Stimulated activated CD4-positive, alpha-beta T cell treated with anti-CD3 and anti-CD28 coated beads, Interleukin-12 subunit alpha, Interleukin-12 subunit beta, amount 100 ng/mL, for 24 hours (primary cell): ENCODE results near the gene TES.
A peak's percentile ranks its signal among the peaks of the same experiment; 100 is the strongest.
"Not testable (repeated sequence)": the region's sequence is repeated elsewhere in the genome, so short reads cannot be mapped to it uniquely, and the experiment has no call there.

ENCODE experiments used
- DNase-seq, 2 experiments: peaks; one replicate each; pipeline ENCODE4 v3.0.0-alpha.2; 2020; ENCODE audit warnings: low read depth in 2 of 2

Gene TES

DNA sequence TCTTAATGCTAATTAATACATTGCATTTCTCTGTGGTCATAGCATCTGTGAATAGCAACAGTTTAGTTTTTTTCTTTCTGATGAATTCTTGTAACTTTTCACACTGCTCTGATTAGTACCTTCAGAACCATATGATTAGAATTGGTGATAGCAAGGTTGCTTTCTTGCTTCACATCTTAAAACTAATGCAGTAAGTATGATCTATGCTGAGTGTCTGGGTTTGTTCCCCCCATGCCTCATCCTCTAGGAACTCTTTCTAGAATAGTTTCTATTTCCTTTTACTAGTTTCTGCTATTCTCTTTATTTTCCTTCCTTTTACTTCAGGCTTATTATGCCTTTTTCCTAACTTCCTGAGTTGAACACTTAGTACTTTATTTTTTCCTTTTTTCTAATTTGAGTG is 32.4 kb downstream of the TES start:
- no peak for DNase-seq

DNA sequence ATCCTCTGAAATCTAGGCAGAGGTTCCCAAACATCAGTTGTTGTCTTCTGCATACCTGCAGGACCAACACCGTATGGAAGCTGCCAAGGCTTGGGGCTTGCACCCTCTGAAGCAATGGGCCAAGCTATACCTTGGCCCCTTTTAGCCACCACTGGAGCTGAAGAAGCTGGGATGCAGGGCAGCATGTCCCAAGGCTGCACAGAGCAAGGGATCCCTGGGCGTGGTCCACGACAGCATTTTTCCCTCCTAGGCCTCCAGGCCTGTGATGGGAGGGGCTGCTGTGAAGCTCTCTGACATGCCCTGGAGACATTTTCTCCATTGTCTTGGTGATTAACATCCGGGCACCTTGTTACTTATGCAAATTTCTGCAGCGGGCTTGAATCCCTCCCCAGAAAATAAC is 34.5 kb downstream of the TES start:
- DNase-seq, result not testable (repeated sequence)

DNA sequence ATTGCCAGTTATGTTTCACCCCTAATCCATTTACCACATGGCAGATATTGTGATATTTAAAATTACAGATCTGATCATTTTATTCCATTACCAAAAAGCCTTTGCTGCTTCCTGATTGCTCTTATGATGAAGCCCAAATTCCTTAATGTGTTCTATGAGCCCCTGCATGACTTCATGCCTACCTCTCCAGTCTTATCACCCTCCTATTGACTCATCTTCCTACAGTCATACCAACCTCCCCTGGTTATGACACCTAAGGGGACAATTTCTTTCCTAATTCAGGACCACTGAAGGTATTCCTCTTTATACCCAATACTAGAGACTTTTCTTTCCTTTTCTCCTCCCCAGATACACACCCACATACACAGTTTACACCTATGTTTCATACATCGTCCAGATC is 36.0 kb downstream of the TES start:
- DNase-seq, result no peak

DNA sequence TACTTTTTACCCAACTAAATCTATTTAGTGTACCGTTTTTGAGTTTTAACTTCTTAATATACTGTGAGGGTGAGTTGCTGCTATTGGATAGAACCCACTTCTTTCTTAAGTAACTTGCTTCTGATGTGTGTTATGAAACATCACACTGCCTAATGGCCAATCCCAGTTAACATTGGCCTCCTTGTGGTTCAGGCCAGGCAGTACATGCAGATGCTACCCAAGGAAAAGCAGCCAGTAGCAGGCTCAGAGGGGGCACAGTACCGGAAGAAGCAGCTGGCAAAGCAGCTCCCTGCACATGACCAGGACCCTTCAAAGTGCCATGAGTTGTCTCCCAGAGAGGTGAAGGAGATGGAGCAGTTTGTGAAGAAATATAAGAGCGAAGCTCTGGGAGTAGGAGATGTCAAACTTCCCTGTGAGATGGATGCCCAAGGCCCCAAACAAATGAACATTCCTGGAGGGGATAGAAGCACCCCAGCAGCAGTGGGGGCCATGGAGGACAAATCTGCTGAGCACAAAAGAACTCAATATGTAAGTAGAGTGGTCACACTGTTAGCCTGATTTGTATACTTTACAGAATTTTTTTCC is 39.7 kb downstream of the TES start:
- DNase-seq, result no peak

- DNase-seq, result no peak
Observed at GRCh38 chr7:116251675-116252074, 41.3 kb downstream of the TES start.

GRCh38 chr7:116252249-116252648 is 41.9 kb downstream of the TES start:
- DNase-seq, result no peak

GRCh38 chr7:116257156-116257555 is 46.8 kb downstream of the TES start:
- DNase-seq, result no peak

- peak in 1 of 2 experiments; percentile 7 for DNase-seq
Observed at GRCh38 chr7:116258734-116259133, 48.4 kb downstream of the TES start.

DNA sequence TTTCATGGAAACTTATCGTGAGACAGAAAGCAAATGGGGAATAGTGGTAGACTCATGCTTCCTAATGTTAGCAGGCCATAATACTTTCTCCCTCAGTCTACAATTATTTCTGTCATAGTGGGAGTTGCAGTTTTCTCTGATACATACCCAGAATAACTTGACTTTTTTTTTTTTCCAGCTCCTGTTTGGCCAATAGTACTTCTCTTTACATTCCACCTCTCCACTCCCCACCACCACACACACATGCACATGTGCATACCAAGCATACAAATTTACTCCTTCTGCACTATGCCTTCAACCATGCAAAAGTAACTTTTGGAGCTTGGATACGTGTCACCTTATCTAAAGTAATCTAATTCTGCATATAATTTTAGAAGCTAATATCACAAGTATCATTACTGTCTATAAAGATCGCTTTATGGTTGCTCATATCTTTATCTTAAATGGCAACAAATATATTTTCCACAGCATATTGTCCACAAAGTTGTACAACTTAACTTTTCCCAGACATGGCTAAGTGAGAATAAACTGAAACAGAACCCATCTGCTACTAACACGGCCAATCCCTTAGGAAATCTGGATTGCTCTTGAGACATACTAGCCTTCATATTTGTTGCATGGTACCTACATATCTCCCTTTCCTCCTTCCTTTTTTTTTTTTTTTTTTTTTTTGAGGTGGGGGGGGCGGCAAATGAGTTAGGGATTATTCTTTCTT is 49.0 kb downstream of the TES start:
- no peak for DNase-seq

DNA sequence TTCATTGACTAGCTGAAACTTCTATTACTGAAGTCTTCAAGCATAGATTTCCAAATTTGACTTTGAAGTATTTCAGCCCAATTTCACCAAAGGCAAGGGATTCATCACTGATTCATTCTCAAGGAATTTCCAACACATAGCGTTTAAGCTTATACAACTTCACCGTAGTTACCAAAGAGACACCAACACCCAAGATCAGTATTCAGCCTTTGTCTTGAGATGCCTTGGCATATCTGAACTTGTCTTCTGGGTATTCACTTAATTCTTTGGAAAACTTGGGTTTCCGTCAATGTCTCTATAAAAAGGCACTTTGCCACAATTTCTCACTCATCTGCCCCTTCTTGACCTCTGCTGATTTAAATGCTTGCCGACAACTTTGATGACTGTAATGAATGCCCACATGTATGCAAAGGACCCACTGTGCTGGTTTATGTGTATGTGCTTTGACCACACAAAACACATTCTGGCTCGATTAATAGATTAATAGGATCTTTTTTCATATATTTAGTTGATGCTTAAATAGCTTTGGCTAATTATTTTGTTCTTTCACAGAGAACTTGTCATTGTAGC is 49.6 kb downstream of the TES start:
- DNase-seq, result no peak

GRCh38 chr7:116261904-116262303 is 51.6 kb downstream of the TES start:
- DNase-seq, result no peak

- no peak for DNase-seq
Observed at GRCh38 chr7:116265881-116266280, 55.5 kb downstream of the TES start.

DNA sequence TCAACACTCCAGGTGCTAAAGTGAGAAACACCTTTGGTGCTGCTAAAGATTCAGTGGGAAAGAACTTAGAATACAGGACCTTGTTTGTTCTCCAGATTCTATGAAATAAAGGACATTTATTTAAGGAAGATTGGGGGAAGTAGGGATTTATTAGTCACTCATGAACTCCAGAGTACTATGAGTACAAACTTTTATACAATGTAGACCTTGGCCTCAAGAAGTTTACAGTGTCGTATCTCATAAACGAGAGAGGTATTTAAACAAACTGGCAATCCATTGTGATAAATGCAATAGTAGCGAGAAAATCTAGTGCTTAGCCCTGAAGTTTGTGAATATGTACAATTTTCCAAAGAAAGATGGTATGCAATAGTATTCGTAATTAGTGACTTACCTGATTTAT is 59.1 kb downstream of the TES start:
- DNase-seq, result no peak

DNA sequence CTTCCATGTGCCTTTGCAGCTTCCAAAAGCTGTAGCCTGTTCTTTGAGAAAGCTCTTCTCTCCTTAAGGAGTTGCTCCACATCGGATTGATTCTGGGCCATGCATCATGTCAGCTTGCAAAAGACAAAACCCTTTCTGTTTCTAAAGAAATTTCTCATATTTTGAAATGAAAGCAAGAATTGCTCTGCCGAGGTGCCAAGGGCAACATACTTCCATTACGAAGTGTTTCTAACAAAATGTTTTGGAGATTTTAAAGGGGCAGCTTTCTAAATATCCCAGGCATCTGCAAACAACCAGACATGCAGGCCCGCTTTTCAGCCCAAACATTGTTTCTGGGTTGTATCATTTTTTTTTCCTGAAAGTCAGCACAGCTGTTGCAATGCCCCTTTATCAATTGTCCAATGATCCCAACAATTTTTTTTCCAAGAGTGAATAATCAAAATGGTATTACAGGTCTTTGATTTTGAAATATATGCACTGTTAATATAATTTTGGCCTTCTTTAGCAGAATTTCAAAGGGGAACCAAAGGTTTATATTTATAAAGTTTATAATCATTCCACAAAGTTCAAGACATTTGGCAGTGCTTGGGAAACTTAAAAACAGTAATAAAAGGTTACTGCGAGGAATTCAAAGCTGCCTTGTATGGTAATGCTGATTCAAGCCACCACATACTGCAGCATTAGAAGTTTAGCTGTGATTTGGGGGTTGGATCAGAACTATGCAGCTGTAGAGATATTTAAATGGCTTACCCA is 61.0 kb downstream of the TES start:
- no peak for DNase-seq

DNA sequence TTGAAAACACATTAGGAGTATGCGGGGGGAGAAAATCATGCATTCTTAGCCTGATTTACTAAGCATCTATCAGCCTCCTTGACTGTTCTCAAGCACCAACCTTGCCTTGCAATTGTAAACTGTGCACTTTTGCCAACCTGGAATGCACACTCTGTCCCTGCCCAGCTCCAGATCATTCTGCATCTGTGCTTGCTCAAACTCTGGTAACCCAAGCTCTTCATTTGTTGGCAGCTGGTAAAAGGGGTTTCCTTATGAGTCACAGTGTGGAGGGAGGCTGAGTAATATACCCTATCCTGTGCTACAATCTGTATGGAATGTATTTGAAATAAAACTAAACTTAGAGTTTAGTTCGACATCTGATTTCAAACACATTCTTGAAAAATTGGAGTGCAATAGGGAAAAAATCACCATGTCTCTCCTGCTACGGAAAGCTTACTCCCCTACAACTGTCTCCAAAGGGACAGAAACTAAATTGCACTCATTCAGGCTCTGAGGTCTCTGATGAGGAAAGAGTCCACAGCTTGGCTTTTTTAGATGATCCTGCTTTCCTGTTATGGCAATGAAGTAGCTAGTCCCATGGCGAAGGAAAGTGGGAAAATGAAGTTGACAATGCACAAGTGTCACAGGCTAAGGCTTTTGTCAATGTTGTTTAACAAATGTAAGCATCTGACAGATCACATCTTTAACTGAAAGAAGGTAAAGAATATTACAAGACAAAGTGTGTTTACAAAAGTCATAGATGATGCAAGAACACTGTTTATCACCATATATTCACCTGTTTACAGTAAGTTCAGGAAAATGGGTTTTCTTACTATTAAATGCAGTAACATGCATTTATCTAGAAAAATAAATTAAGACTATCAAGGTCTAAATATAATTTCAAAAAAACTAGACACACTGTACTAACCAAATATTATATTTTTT is 61.9 kb downstream of the TES start:
- DNase-seq, result no peak

DNA sequence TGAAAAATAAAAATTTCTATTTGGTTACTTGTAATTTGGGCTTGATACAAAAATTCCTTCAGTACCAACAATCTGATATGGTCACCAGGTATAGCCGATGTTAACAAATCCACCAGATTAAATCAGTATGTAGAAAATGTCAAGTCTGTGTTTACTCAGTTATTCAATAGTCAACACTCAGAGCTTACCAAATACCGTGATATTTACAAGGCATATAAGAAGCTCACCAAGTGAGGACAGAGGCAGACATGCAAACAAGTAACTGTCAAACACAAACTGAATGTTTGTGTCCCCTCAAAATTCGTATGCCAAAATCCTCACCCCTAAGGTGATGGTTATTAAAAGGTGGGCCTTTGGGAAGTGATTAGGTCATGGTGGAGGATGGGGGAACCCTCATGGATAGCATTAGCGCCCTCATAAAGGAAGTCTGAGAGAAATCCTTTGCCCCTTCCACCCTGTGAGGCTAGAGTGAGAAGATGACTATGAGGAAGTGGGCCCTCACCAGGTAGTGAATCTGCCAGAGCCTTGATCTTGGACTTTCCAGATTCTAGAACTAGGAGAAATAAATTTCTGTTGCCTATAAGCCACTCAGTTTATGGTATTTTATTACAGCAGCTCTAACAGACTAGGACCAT is 63.1 kb downstream of the TES start:
- no peak for DNase-seq

- DNase-seq, result no peak
Observed at GRCh38 chr7:116273918-116274301, 63.6 kb downstream of the TES start.

DNA sequence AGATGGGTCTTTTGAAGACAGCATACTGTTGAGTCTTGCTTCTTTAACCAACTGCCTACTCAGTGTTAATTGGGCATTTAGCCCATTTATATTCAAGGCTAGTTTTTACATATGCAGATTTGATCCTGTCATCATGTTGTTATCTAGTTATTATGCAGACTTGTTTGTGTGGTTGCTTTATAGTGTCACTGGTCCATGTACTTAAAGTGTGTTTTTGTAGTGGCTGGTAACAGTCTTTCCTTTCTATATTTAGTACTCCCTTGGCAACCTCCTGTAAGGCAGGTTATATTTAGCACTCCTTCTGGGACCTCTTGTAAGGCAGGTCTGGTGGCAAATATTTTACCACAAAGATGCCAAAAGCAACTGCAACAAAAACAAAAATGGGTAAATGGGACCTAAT is 66.7 kb downstream of the TES start:
- no peak for DNase-seq

- DNase-seq, result no peak
Observed at GRCh38 chr7:116279217-116279616, 68.9 kb downstream of the TES start.

- DNase-seq, result no peak
Observed at GRCh38 chr7:116280803-116281202, 70.5 kb downstream of the TES start.

- DNase-seq, result no peak
Observed at GRCh38 chr7:116283595-116284204, 73.4 kb downstream of the TES start.
